ENCODE results near the gene SLC39A9. TPM values are rescaled to one million over a fixed set of nuclear protein-coding genes. Genes with fewer than 3 reads are reported as not detected.

The SLC39A9 gene
- total RNA-seq, 1 experiment from 2014 or later = 39.8 TPM

GRCh38 chr14:69370061-69370460 lies 28.4 kb upstream of the SLC39A9 start:
- no peak overlapping the region for H4K8ac ChIP-seq (replicated peaks; ENCODE audit: insufficient read length, low read depth, low read length)
- H3K4me1 ChIP-seq (ENCODE audit: insufficient read depth, low read length) = no peaks in the 10 kb centered on the region
- Mint-ChIP-seq H3K4me1 (peaks cover 3 to 8% of the 10 kb centered on the region in 2 experiments), H3K36me3 (ENCODE audit: insufficient read depth in 1 of 3, low read depth in 3 of 3) (peaks cover 5 to 10% (median 5%) of the 10 kb centered on the region in 3 experiments; a peak in 6 of 7 replicates), H3K27me3 (ENCODE audit: low read depth) (no peaks in the 10 kb centered on the region), H3K4me3 (no peak overlapping the region), H3K27ac (no peak overlapping the region; a peak in 1 of 7 replicates), H3K9me3 (no peaks in the 10 kb centered on the region)
- no peak overlapping the region for H2BK12ac ChIP-seq (ENCODE audit: insufficient read length, low read depth, low read length)
- no peaks in the 10 kb centered on the region for H3K9me3 ChIP-seq (ENCODE audit: control insufficient read depth, low read depth, low read length)
- 0 out of 2 replicates have a peak overlapping the region, but pooled peaks have one; percentile 58 for H3K14ac ChIP-seq (ENCODE audit: insufficient read depth, low read length)
- H4K20me1 ChIP-seq (ENCODE audit: control insufficient read depth, insufficient read depth, insufficient read length) = no peaks in the 10 kb centered on the region
- no peak overlapping the region for H3K4ac ChIP-seq (ENCODE audit: low read depth, low read length)
- H2AFZ ChIP-seq (ENCODE audit: low read length) = no peak overlapping the region
- no peak overlapping the region for H4K5ac ChIP-seq (ENCODE audit: insufficient read length, low read depth, low read length)
- no peak for TF ChIP-seq CTCF (conservative IDR thresholded peaks at IDR 0.05)
- no peak overlapping the region for H2BK15ac ChIP-seq (ENCODE audit: low read depth, low read length)
- no CpG with 5 or more reads among the region's 5 CpGs for WGBS (ENCODE audit: extremely low coverage, insufficient read length, low lambda C conversion rate)
- H2BK120ac ChIP-seq (ENCODE audit: low read depth, low read length, poor library complexity, severe bottlenecking) = no peak overlapping the region
- H3T11ph ChIP-seq (ENCODE audit: low read length) = no peak overlapping the region
- no peak overlapping the region for H3K23ac ChIP-seq (ENCODE audit: insufficient read length, low read depth, low read length)
- H3K4me2 ChIP-seq (ENCODE audit: insufficient read depth, insufficient read length, low read length) = no peak overlapping the region
- H3K27me3 ChIP-seq (ENCODE audit: insufficient read depth, low read length) = no peaks in the 10 kb centered on the region
- no peak for DNase-seq
- no peak overlapping the region for H3K9ac ChIP-seq (ENCODE audit: extremely low read depth, insufficient read length, low read length)
- no peak overlapping the region for H3K56ac ChIP-seq (ENCODE audit: insufficient read length, low read depth, low read length)
- no peaks in the 10 kb centered on the region for H3K79me1 ChIP-seq (ENCODE audit: insufficient read depth, low read depth, low read length, poor library complexity, severe bottlenecking)
- no peaks in the 10 kb centered on the region for H3K79me2 ChIP-seq (ENCODE audit: insufficient read depth, low read length)
- H3K27ac ChIP-seq (ENCODE audit: insufficient read length, low read depth, low read length) = no peak overlapping the region
- no peak overlapping the region for H3K18ac ChIP-seq (ENCODE audit: insufficient read length, low read depth, low read length)
- H2AK5ac ChIP-seq (ENCODE audit: insufficient read length, low read length) = no peak overlapping the region
- H2BK5ac ChIP-seq (ENCODE audit: insufficient read length, low read length) = no peak overlapping the region
- H4K91ac ChIP-seq (ENCODE audit: insufficient read length, low read depth, low read length) = no peak overlapping the region
- no peaks in the 10 kb centered on the region for H3K23me2 ChIP-seq (ENCODE audit: insufficient read length, low read depth, low read length, poor library complexity, severe bottlenecking)
- H2BK20ac ChIP-seq (ENCODE audit: low read depth, low read length, poor library complexity, severe bottlenecking) = no peak overlapping the region
